Mesendoderm (in vitro differentiated cells): ENCODE results near the gene TPT1.
A peak's percentile ranks its signal among the peaks of the same experiment; 100 is the strongest.

Experiments used
- DNase-seq: peaks from one replicate; pipeline ENCODE4 v3.0.0; 2013
- H2AK5ac ChIP-seq: 2 replicates; pipeline ENCODE4 v1.6.1; 2013; ENCODE audit warnings: low read length, inconsistent platforms
- H2BK120ac ChIP-seq: 2 replicates; pipeline ENCODE4 v1.6.1; 2013; ENCODE audit warnings: low read depth, mild to moderate bottlenecking, low read length, moderate library complexity, mixed read lengths
- H2BK15ac ChIP-seq: replicated peaks from 2 replicates; pipeline ENCODE4 v1.6.1; 2013; ENCODE audit warnings: low read depth, mild to moderate bottlenecking, moderate library complexity
- H2BK5ac ChIP-seq: 2 replicates; pipeline ENCODE4 v1.6.1; 2013; ENCODE audit warnings: low read length, inconsistent platforms
- H3K18ac ChIP-seq: 2 replicates; pipeline ENCODE4 v1.6.1; 2013; ENCODE audit warnings: mild to moderate bottlenecking, low read length, mixed read lengths
- H3K23ac ChIP-seq: one replicate; pipeline ENCODE4 v1.6.1; 2013; ENCODE audit warnings: low read length
- H3K27ac ChIP-seq: 2 replicates; pipeline ENCODE4 v1.5.1; 2013; ENCODE audit warnings: low read depth, mild to moderate bottlenecking, inconsistent platforms, low read length, moderate library complexity
- H3K27me3 ChIP-seq: 2 replicates; pipeline ENCODE4 v1.6.1; 2013; ENCODE audit warnings: low read length, control low read depth, mild to moderate bottlenecking, inconsistent platforms; ENCODE audit not compliant: insufficient read depth, poor library complexity
- H3K36me3 ChIP-seq: 2 replicates; pipeline ENCODE4 v1.6.1; 2013; ENCODE audit warnings: low read length, inconsistent platforms; ENCODE audit not compliant: control insufficient read depth, insufficient read depth
- H3K4ac ChIP-seq: one replicate; pipeline ENCODE4 v1.6.1; 2013; ENCODE audit warnings: low read depth, mild to moderate bottlenecking, low read length, moderate library complexity
- H3K4me1 ChIP-seq: 2 replicates; pipeline ENCODE4 v1.6.1; 2013; ENCODE audit warnings: low read depth, low read length, inconsistent platforms; ENCODE audit not compliant: control insufficient read depth
- H3K4me2 ChIP-seq: 2 replicates; pipeline ENCODE4 v1.6.1; 2013; ENCODE audit warnings: low read length
- H3K4me3 ChIP-seq: 2 replicates; pipeline ENCODE4 v1.5.1; 2013; ENCODE audit warnings: mild to moderate bottlenecking, low read length
- H3K56ac ChIP-seq: one replicate; pipeline ENCODE4 v1.6.1; 2013; ENCODE audit warnings: low read length
- H3K79me1 ChIP-seq: 2 replicates; pipeline ENCODE4 v1.6.1; 2013; ENCODE audit warnings: low read length, inconsistent platforms
- H3K79me2 ChIP-seq: 2 replicates; pipeline ENCODE4 v1.6.1; 2013; ENCODE audit warnings: mild to moderate bottlenecking, low read length; ENCODE audit not compliant: control insufficient read depth, insufficient read depth
- H3K9ac ChIP-seq: 2 replicates; pipeline ENCODE4 v1.6.1; 2013; ENCODE audit warnings: low read length, inconsistent platforms
- H4K5ac ChIP-seq: one replicate; pipeline ENCODE4 v1.6.1; 2013; ENCODE audit warnings: low read length
- H4K8ac ChIP-seq: one replicate; pipeline ENCODE4 v1.6.1; 2013; ENCODE audit warnings: low read depth, mild to moderate bottlenecking, control low read depth, low read length, moderate library complexity
- WGBS: extraction: QIAGEN DNeasy Blood & Tissue Kit; methylation state at CpG from one replicate; pipeline ENCODE4 v1.1.7; 2013; ENCODE audit warnings: low lambda C conversion rate, missing lambda C conversion rate; ENCODE audit not compliant: insufficient coverage; ENCODE audit errors: extremely low coverage; 5-methylcytosine and 5-hydroxymethylcytosine counted together
- small RNA-seq: library from polyadenylated mRNA; stranded (forward); fragments of <200 nt; extraction: miRNeasy Mini kit (QIAGEN cat#:217004); gene quantifications from one replicate; pipeline ENCODE3, GENCODE V24; 2013; ENCODE audit not compliant: insufficient read depth

TPT1 gene

GRCh38 chr13:45296259-45296658, 44.7 kb downstream of the TPT1 start:
- no peak overlapping the region for H2AK5ac ChIP-seq
- H3K79me2 ChIP-seq = no peaks in the 10 kb centered on the region
- H2BK15ac ChIP-seq = no peak overlapping the region
- H3K27ac ChIP-seq = no peak overlapping the region
- H2BK120ac ChIP-seq = no peak overlapping the region
- no peak overlapping the region for H3K18ac ChIP-seq
- H3K56ac ChIP-seq = no peak overlapping the region
- H4K5ac ChIP-seq = no peak overlapping the region
- no peak overlapping the region for H3K4ac ChIP-seq
- no peak overlapping the region for H3K9ac ChIP-seq
- H3K36me3 ChIP-seq = peaks cover 2% of the 10 kb centered on the region
- H3K23ac ChIP-seq = no peak overlapping the region
- H3K4me3 ChIP-seq = no peak overlapping the region
- no peak overlapping the region for H2BK5ac ChIP-seq
- no peak overlapping the region for H3K4me2 ChIP-seq
- H3K4me1 ChIP-seq = peaks cover 4% of the 10 kb centered on the region
- no peaks in the 10 kb centered on the region for H3K27me3 ChIP-seq
- no peaks in the 10 kb centered on the region for H3K79me1 ChIP-seq
- H4K8ac ChIP-seq = no peak overlapping the region
- DNase-seq = no peak

DNA sequence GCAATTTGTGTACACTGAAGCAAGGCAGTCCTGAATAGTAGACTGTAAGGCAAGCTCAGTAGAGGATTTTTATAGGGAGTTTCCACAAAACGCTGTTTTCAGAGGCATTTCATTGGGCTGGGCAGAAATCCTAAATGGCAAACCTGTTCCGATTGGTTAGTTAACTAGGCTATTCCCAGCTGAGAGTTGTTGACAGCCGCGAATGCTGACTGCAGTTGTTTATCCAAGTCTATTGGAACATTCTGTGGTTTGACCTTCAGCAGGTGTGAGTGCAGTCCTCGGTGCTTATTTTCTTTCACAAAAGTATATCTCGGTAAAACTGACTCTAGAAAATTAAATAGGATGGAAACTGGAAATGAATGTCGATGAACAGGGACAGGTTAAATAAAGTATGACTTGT, 45.4 kb downstream of the TPT1 start:
- H2BK5ac ChIP-seq = no peak overlapping the region
- no peak for DNase-seq
- no peak overlapping the region for H4K5ac ChIP-seq
- H3K56ac ChIP-seq = no peak overlapping the region
- H3K79me2 ChIP-seq = no peaks in the 10 kb centered on the region
- no peak overlapping the region for H3K27ac ChIP-seq
- H3K18ac ChIP-seq = no peak overlapping the region
- no peak overlapping the region for H3K4me2 ChIP-seq
- H3K23ac ChIP-seq = no peak overlapping the region
- no peak overlapping the region for H3K9ac ChIP-seq
- peaks cover 2% of the 10 kb centered on the region for H3K4me1 ChIP-seq
- no peak overlapping the region for H2BK15ac ChIP-seq
- no peaks in the 10 kb centered on the region for H3K27me3 ChIP-seq
- no peak overlapping the region for H4K8ac ChIP-seq
- H3K4ac ChIP-seq = no peak overlapping the region
- no peak overlapping the region for H2AK5ac ChIP-seq
- H3K36me3 ChIP-seq = peaks cover 2% of the 10 kb centered on the region
- no peaks in the 10 kb centered on the region for H3K79me1 ChIP-seq
- H2BK120ac ChIP-seq = no peak overlapping the region
- no peak overlapping the region for H3K4me3 ChIP-seq
- WGBS = no CpG with 5 or more reads among the region's 7 CpGs

DNA sequence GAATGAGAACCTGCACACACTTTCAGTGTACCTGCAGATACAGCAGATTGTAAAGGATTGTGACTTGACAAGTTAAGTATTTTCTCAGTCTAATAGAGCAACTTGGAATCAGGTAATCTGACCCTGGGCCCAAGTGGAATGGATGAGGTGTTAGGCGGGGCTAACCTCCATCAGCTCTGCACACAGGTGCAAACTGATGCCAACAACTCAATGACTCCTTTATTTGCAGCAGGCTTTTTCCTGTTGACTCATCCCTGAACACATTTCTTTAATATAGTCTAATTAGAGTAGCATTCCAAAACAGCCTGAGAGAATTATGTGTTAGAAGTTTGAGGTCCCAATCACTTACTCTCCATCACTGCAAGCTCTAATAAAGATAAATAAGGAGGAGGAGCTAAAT, 48.8 kb downstream of the TPT1 start:
- H3K4me3 ChIP-seq = no peak overlapping the region
- no peak overlapping the region for H3K23ac ChIP-seq
- no peak overlapping the region for H3K9ac ChIP-seq
- no peak overlapping the region for H4K8ac ChIP-seq
- no peak overlapping the region for H4K5ac ChIP-seq
- H3K4ac ChIP-seq = no peak overlapping the region
- H3K79me2 ChIP-seq = no peaks in the 10 kb centered on the region
- DNase-seq = no peak
- no peaks in the 10 kb centered on the region for H3K79me1 ChIP-seq
- WGBS = no CpG with 5 or more reads among the region's 1 CpG
- peaks cover 2% of the 10 kb centered on the region for H3K36me3 ChIP-seq
- no peak overlapping the region for H3K56ac ChIP-seq
- H3K18ac ChIP-seq = no peak overlapping the region
- H3K27me3 ChIP-seq = no peaks in the 10 kb centered on the region
- no peak overlapping the region for H2AK5ac ChIP-seq
- no peak overlapping the region for H2BK120ac ChIP-seq
- no peak overlapping the region for H2BK15ac ChIP-seq
- no peak overlapping the region for H3K27ac ChIP-seq
- no peak overlapping the region for H2BK5ac ChIP-seq
- no peak overlapping the region for H3K4me2 ChIP-seq
- H3K4me1 ChIP-seq = no peaks in the 10 kb centered on the region

DNA sequence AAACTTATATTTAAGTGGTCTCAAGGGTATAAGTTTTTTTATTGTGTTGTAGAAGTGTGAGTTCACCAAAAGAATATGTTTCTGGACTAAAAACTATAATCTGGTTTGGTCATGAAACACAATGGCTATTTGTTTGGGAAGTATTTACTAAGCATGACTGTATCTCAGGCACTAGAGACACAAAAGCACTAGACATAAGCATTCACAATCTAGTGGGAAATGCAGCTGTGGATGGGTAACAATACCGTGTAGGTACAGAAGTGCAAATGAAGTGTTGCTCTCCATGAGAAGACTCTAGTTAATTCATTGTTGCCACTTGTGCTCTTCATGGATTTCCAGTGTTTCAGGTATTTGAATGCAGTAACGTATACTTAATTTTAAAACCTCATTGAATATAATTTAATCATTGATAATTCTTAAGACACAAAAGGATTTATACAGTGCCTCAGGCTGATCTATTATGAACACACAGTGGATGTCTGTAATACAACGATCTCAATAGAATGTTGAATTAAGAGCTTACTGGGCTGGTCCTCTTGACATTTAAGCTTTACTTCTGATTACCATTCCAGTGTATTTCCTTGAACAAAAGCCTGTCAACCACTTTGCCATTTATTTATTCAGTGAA, 50.9 kb downstream of the TPT1 start:
- no peak overlapping the region for H3K9ac ChIP-seq
- H2BK120ac ChIP-seq = no peak overlapping the region
- H3K23ac ChIP-seq = no peak overlapping the region
- H3K18ac ChIP-seq = no peak overlapping the region
- H4K5ac ChIP-seq = no peak overlapping the region
- H4K8ac ChIP-seq = no peak overlapping the region
- H2AK5ac ChIP-seq = no peak overlapping the region
- H2BK15ac ChIP-seq = no peak overlapping the region
- H3K79me2 ChIP-seq = no peaks in the 10 kb centered on the region
- peaks cover 2% of the 10 kb centered on the region for H3K36me3 ChIP-seq
- H3K79me1 ChIP-seq = no peaks in the 10 kb centered on the region
- H3K4me1 ChIP-seq = no peaks in the 10 kb centered on the region
- no peak overlapping the region for H3K4me3 ChIP-seq
- no peak overlapping the region for H3K4ac ChIP-seq
- no peak overlapping the region for H2BK5ac ChIP-seq
- no peak overlapping the region for H3K27ac ChIP-seq
- DNase-seq = no peak
- no CpG with 5 or more reads among the region's 3 CpGs for WGBS
- H3K4me2 ChIP-seq = no peak overlapping the region
- H3K56ac ChIP-seq = no peak overlapping the region
- no peaks in the 10 kb centered on the region for H3K27me3 ChIP-seq

Small RNA genes within 50 kb of the gene (small RNA-seq; reads per million reads assigned to genes)
- gene SNORA31 = 80.8 reads per million, percentile 95 among the genes with 10 or more reads in this experiment
